Stimulated activated CD4-positive, alpha-beta T cell treated with anti-CD3 and anti-CD28 coated beads, TNF-alpha, amount 100 ng/mL, for 1 hour (primary cell): Measurements from ENCODE around the gene ASPSCR1.
"Not testable (repeated sequence)": the region's sequence is repeated elsewhere in the genome, so short reads cannot be mapped to it uniquely, and the experiment has no call there.

Experiments
- DNase-seq, 3 donors: peaks; one replicate each; pipeline ENCODE4 v3.0.0-alpha.2; 2020; ENCODE audit warnings: low read depth in 3 of 3, low spot score in 1 of 3

The ASPSCR1 gene

GRCh38 chr17:81941484-81942166 lies 35.8 kb upstream of the ASPSCR1 start:
- DNase-seq, result no peak

DNA sequence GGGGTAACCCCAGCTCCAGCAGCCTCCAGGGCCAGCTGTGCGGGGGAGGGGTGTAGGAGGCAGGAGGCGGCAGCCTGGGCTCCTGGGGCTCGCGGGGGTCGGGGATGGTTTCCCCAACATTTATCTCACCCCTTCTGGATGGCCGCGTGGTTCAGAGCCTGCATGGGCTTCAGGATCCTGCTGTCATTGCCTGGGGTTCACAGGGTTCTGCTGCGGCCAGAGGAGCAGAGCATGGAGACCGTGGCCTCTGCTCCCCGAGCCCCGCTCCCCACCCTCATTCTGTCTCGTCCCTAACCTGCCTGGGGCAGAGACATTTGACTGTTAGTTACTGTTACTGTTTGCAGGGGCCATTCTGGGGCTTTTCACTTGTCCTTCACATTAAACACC lies 35.3 kb upstream of the ASPSCR1 start:
- no peak for DNase-seq

GRCh38 chr17:81944858-81945257 lies 32.6 kb upstream of the ASPSCR1 start:
- DNase-seq, result no peak

DNA sequence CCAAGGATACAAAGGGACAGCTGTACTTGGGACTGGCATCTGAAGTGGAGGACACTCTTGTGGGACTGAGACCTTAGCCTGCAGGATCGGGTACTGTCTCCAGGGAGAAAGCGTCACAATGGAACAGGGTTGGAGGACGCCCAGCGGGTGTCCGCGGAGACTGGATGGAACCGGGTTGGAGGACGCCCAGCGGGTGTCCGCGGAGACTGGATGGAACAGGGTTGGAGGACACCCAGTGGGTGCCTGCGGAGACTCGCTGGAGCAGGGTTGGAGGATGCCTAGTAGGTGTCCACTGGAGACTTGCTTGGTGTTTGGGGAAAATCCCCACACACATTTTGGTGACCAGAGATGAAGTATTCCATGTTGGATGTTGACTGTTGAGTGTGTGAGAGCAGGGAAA lies 30.2 kb upstream of the ASPSCR1 start, which contains the start of gene MYADML2:
Gene MYADML2, minus strand, starts transcription at position 45 of the 400 bp plus-strand sequence. CDS start 5,492 bp downstream, outside the sequence.
- no peak for DNase-seq

DNA sequence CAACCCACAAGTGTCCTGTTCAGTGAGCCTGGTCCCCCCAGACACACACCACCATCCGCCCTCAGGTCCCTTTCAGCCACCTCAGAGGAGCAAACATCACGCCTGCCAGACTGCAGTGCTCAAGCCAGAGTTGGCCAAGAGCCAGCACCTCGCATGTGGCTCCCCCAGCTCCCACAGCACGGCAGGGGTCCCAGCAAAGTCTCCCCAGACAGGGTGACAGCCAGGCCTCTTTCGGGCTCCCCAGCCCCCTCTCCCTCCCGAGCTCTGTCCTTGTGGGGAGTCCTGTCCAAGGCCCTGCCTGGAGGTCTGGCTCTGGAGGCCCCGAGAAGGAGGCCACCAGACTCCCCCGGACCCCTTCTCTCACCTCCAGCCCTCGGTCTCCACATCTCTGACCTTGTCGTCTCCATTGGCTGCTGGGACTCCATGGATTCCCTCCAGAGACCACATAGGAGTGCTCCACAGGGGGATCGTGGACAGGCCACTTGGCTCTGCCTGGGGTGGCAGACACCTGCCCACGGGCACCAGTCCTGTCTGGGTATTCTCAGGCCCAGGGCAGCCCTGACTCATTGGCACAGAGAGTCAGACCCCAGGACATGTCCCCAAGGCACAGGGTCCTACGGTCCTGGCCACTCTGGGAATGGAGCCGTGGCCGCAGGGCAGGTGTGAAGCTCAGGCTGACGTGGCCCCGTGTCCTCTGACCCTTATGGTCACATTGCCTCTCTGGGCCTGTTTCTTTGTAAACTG lies 28.6 kb upstream of the ASPSCR1 start:
- no peak for DNase-seq

DNA sequence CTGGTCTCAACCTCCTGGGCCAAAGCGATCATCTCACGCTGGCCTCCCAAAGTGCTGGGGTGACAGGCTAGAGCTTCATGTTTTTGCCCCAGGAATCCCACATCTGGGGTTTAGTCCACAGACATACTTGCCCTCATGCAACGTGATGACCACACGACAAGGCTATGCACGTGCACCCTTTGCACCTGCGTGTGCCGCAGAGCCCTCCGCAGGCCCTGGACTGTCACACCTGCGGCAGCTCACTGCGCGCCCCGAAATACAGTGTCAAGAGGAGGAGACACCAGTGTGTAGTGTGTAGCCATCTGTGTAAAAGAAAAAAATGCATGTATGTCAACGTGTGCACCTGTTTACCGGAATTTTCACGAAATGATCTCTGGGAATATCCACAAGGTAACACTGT lies 26.9 kb upstream of the ASPSCR1 start:
- no peak for DNase-seq

DNA sequence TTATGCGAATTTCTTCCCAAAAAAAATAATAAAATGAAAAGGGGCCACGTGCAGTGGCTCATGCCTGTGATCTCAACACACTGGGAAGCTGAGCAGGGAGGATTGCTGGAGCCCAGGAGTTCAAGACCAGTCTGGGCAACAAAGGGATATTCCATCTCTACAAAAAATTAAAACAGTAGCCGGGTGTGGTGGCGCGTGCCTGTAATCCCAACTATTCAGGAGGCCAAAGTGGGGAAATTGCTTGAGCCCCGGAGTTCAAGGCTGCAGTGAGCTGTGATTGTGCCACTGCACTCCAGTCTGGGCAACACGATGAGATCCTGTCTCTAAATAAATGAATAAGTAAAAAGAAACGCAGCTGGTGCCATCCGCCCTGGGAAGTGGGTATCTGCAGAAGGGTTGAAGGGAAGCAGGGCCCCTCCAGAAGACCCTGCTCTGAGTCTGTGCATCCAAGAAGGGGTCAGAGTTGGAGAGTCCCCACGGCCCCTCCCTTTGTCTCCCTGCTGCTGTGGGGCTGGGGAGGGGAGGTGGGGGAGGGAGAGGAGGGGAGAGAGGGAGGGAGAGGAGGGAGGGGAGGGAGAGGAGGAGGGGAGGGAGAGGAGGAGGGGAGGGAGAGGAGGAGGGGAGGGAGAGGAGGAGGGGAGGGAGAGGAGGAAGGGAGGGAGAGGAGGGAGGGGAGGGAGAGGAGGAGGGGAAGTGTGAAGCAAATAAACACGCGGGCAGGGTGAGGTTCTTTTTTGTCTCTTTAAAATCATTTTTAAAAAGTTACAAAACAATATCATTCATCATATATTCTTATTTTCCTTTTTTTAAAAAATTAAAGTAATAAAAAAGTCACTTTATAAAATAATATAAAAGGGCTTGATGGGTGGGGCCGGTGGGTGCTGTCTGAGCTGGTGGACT lies 25.4 kb upstream of the ASPSCR1 start:
- no peak for DNase-seq

- no peak for DNase-seq
Measured at GRCh38 chr17:81952792-81953228, 24.6 kb upstream of the ASPSCR1 start.

DNA sequence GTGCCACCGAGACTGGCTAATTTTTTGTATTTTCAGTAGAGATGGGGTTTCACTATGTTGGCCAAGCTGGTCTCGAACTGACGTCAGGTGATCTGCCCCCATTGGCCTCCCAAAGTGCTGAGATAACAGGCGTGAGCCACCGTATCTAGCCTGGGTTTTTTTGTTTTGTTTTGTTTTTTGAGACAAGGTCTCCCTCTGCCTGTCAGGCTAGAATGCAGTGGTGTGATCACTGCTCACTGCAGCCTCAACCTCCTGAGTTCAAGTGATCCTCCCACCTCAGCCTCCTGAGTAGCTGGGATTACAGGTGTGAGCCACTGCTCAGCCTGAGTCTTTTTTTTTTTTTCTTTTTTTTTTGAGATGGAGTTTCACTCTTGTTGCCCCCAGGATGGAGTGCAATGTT lies 24.0 kb upstream of the ASPSCR1 start:
- not testable (repeated sequence) for DNase-seq

- DNase-seq, result no peak
Measured at GRCh38 chr17:81954131-81955057, 23.0 kb upstream of the ASPSCR1 start.

- no peak for DNase-seq
Measured at GRCh38 chr17:81955058-81955681, 22.3 kb upstream of the ASPSCR1 start.

DNA sequence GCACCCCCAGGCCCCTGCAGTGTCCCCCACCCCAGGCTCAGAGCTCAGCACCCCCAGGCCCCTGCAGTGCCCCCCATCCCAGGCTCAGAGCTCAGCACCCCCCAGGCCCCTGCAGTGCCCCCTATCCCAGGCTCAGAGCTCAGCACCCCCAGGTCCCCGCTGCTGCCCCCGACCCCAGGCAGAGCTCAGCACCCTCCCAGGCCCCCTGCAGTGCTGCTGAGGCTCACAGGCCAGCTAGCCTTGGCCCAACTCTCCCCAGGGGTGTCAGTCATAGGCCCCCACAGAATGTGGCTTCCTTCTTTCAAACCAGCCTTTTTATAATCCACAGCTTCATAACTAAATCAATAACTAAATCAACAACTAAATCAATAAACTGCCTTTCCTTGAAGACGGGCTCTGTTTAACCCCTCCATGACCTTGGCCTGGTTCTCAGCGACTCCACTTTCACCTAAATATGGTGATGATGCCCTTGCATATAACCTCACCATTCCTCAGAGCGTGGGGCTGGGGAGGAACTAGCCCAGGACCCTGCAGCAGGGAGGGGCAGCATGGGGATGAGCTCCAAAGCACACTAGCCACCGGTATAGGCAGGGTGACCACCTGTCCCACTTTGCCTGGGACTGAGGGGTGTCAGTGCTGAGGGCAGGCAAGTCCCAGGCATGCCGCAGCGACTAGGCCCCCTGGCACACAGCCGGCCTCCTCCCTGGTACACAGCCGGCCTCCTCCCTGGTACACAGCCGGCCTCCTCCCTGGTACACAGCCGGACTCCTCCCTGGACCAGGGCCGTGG lies 21.5 kb upstream of the ASPSCR1 start:
- DNase-seq, result no peak

- no peak for DNase-seq
Measured at GRCh38 chr17:81956607-81957589, 20.5 kb upstream of the ASPSCR1 start.

- no peak for DNase-seq
Measured at GRCh38 chr17:81957691-81958432, 19.6 kb upstream of the ASPSCR1 start.

DNA sequence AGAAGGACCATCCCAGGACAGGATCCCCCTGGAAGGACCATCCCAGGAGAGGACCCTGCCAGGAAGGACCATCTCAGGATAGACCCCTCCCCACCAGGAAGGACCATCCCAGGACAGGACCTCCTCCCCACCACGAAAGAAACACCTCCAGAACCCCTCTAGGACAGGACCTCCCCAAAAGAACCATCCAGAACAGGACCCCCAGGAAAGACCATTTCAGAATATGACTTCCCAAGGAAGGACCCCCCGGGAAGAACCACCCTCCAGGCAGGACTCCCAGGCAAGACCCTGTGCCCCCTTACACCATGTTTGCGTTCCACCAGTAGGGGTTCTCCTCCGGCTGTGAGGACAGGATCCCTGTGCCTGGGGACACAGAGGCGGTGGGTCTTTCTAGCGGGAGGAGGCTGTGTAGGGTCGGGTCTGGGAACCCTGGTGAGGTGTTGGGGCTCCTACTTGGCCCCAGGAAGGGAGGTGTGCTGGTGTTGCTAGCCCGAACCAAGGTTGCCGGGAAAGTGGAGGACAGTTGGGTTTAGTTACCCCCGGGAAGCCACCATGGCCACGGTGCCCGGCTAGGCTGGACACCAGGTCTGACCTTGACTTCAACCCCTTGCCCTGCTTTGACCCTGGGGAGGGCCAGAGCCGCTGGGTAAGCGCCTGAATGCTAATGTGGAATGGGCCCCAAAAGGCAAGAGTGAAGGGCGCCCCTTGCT lies 18.6 kb upstream of the ASPSCR1 start:
- DNase-seq, result no peak

- DNase-seq, result peak; percentile 54 to 81 (median 77)
Measured at GRCh38 chr17:81959362-81960129, 17.9 kb upstream of the ASPSCR1 start.
